HL-60 (cell line): ENCODE data around the gene CACNG4.

Source experiments
- DNase-seq, 2 experiments: peaks; one replicate each; pipeline ENCODE4 v3.0.0-alpha.2; 2010 to 2020; ENCODE audit warnings: low read depth in 1 of 2, low spot score in 1 of 2
- H3K27ac ChIP-seq: fragments of 250-450 bp; sonication (Bioruptor Pico); replicated peaks from 2 replicates; pipeline ENCODE4 v1.5.1; 2020; ENCODE audit warnings: mild to moderate bottlenecking, moderate library complexity
- H3K27me3 ChIP-seq: fragments of 250-450 bp; sonication (Bioruptor Pico); 2 replicates; pipeline ENCODE4 v1.5.1; 2021; ENCODE audit warnings: mild to moderate bottlenecking, moderate library complexity; ENCODE audit not compliant: insufficient read depth, poor library complexity, severe bottlenecking
- H3K4me3 ChIP-seq: replicated peaks from 2 replicates; pipeline ENCODE4 v1.5.1; 2011; ENCODE audit warnings: mild to moderate bottlenecking, control low read depth, low read length; ENCODE audit not compliant: insufficient read depth
- CTCF ChIP-seq: IDR thresholded peaks from one replicate; pipeline ENCODE4 v1.5.1; 2011; ENCODE audit warnings: low read length, control low read depth, inconsistent platforms; ENCODE audit not compliant: insufficient read depth
- GABPA ChIP-seq: IDR thresholded peaks from 2 replicates; pipeline ENCODE4 v1.6.1; 2012; ENCODE audit warnings: low read depth
- POLR2AphosphoS5 ChIP-seq: IDR thresholded peaks from 2 replicates; pipeline ENCODE4 v1.6.1; 2012; ENCODE audit warnings: low read depth
- REST ChIP-seq: IDR thresholded peaks from 2 replicates; pipeline ENCODE4 v1.6.1; 2012; ENCODE audit warnings: low read depth; ENCODE audit not compliant: insufficient replicate concordance
- SPI1 ChIP-seq: IDR thresholded peaks from 2 replicates; pipeline ENCODE4 v1.6.1; 2012; ENCODE audit warnings: low read depth, mild to moderate bottlenecking, borderline replicate concordance

Gene CACNG4

DNA sequence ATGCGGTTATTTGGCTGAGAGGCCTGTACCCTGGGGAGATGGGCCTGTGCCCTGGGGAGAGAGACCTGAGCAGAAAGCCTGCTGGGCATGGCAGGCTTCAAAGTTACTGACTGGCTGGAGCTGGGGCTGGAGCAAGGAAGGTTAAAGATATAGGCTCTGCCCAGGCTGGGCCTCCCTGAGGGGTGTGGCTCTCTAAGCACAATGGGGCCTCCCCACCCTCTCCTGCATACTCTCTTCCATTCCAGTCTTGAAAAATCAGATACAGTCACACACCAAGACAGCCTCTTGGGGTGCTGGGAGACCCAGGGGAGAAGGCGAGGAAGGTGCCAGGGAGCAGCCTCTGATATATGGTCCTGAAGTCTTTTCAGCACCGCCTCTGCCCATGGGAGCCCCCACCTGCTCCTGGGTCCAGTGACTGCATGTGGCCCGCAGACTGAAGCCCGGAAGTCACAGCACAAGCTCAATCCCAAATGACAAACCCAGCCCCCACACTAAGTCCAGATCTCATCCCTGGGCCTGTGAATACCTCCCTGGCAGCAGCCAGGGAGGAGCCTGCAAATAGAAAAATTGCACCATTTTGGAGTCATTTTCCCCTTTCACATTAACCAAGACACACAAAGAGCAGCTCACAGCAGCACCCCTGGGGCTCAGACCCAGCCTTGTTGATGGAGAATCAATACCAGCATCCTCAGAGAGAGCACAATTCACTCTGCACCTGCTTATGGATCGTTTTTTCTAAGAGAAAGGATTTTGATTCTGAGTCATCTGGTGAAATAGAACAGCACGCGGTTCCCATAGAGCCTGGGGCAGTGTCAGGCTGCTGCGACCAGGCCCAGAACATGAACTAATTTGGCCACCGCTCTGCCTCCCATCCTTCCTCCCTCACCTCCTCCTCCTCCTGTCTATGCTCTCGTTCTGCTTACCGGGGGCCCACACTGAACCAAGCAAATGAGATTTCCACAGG, 54.2 kb downstream of the CACNG4 start:
- no peak for DNase-seq
- TF ChIP-seq SPI1 (no peak), CTCF (no peak), GABPA (no peak), POLR2AphosphoS5 (no peak), REST (no peak)
- Histone ChIP-seq H3K27me3 (no peaks in the 10 kb centered on the region), H3K4me3 (no peak overlapping the region), H3K27ac (no peak overlapping the region)

DNA sequence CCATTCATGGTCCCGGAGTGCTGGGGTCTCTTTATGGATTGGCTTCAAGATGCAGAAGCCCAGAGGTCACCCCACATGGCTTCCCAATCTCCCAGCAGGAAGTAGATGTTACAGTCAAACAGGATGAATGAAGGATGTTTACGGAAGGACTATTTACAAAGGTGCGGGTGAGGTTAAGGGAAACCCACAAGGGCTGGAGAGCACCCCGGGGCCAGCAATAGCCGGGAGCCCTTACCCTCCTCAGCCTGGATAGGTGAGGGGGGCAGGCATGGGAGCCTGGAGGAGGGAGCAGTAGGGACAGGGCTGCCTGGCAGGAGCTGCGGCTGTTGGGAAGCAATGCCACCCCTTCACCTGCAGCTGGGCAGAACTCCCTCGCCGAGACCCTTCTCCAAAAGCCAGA, 55.3 kb downstream of the CACNG4 start:
- Histone ChIP-seq H3K27ac (no peak overlapping the region), H3K4me3 (no peak overlapping the region), H3K27me3 (no peaks in the 10 kb centered on the region)
- DNase-seq, result no peak
- no peak for TF ChIP-seq SPI1
- TF ChIP-seq GABPA, result no peak
- no peak for TF ChIP-seq POLR2AphosphoS5
- TF ChIP-seq REST, result no peak
- TF ChIP-seq CTCF, result no peak

DNA sequence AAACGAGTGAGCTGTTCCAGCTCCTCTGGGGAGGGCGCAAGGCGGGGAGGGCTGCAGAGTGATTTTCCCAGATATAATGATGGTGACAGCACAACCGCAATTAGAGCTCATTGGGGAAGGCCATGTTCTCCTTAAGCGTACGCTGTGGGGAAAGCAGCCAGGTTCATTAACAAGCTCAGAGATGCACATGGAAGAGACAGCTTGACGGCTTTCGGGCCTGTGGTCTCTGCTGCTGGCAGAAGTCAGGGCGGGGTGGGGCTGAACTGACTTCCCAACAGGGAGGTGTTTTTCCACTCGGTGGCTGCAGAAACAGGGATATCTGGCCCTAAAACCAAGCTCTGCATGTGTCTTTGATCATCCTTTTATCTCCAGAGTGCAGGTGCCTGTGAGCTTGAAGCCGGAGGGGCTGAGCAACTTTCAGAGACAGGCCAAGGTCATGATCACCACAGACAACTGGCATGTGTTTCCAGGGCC, 55.8 kb downstream of the CACNG4 start:
- TF ChIP-seq REST, result no peak
- no peak for TF ChIP-seq CTCF
- no peak for TF ChIP-seq GABPA
- TF ChIP-seq POLR2AphosphoS5, result no peak
- no peak for TF ChIP-seq SPI1
- no peaks in the 10 kb centered on the region for H3K27me3 ChIP-seq
- H3K27ac ChIP-seq, result no peak overlapping the region
- no peak overlapping the region for H3K4me3 ChIP-seq
- DNase-seq, result no peak
